Measurements from ENCODE around the gene GLCE.
"Not testable (repeated sequence)": the region's sequence is repeated elsewhere in the genome, so short reads cannot be mapped to it uniquely, and the experiment has no call there.

Gene GLCE

GRCh38 chr15:69135499-69135898 is 24.9 kb upstream of the GLCE start:
- DNase-seq (ENCODE audit: low read depth in 2 of 3, low spot score in 1 of 3): no peak

- DNase-seq (ENCODE audit: low read depth in 2 of 3, low spot score in 1 of 3): no peak
Measured at GRCh38 chr15:69138963-69139362, 21.5 kb upstream of the GLCE start.

- no peak for DNase-seq (ENCODE audit: low read depth in 2 of 3, low spot score in 1 of 3)
Measured at GRCh38 chr15:69140306-69140705, 20.1 kb upstream of the GLCE start.

- no peak for DNase-seq (ENCODE audit: low read depth in 2 of 3, low spot score in 1 of 3)
Measured at GRCh38 chr15:69141286-69141701, 19.1 kb upstream of the GLCE start.

- no peak for DNase-seq (ENCODE audit: low read depth in 2 of 3, low spot score in 1 of 3)
Measured at GRCh38 chr15:69141833-69142232, 18.6 kb upstream of the GLCE start.

- DNase-seq (ENCODE audit: low read depth in 2 of 3, low spot score in 1 of 3): no peak
Measured at GRCh38 chr15:69143756-69144436, 16.5 kb upstream of the GLCE start.

GRCh38 chr15:69144530-69144929 is 15.9 kb upstream of the GLCE start:
- no peak for DNase-seq (ENCODE audit: low read depth in 2 of 3, low spot score in 1 of 3)

GRCh38 chr15:69145149-69145693 is 15.2 kb upstream of the GLCE start:
- no peak for DNase-seq (ENCODE audit: low read depth in 2 of 3, low spot score in 1 of 3)

- no peak for DNase-seq (ENCODE audit: low read depth in 2 of 3, low spot score in 1 of 3)
Measured at GRCh38 chr15:69145694-69146492, 14.5 kb upstream of the GLCE start.

GRCh38 chr15:69146724-69147435 is 13.6 kb upstream of the GLCE start:
- DNase-seq (ENCODE audit: low read depth in 2 of 3, low spot score in 1 of 3): no peak

GRCh38 chr15:69148465-69148864 is 12.0 kb upstream of the GLCE start:
- no peak for DNase-seq (ENCODE audit: low read depth in 2 of 3, low spot score in 1 of 3)

GRCh38 chr15:69149163-69149562 is 11.3 kb upstream of the GLCE start:
- no peak for DNase-seq (ENCODE audit: low read depth in 2 of 3, low spot score in 1 of 3)

GRCh38 chr15:69149803-69150202 is 10.6 kb upstream of the GLCE start:
- no peak for DNase-seq (ENCODE audit: low read depth in 2 of 3, low spot score in 1 of 3)

GRCh38 chr15:69150336-69150735 is 10.1 kb upstream of the GLCE start:
- no peak for DNase-seq (ENCODE audit: low read depth in 2 of 3, low spot score in 1 of 3)

- no peak for DNase-seq (ENCODE audit: low read depth in 2 of 3, low spot score in 1 of 3)
Measured at GRCh38 chr15:69150841-69151240, 9.6 kb upstream of the GLCE start.

- DNase-seq (ENCODE audit: low read depth in 2 of 3, low spot score in 1 of 3): no peak
Measured at GRCh38 chr15:69153046-69153445, 7.4 kb upstream of the GLCE start.

- DNase-seq (ENCODE audit: low read depth in 2 of 3, low spot score in 1 of 3): not testable (repeated sequence)
Measured at GRCh38 chr15:69153587-69153986, 6.8 kb upstream of the GLCE start.

GRCh38 chr15:69154078-69154477 is 6.4 kb upstream of the GLCE start:
- no peak for DNase-seq (ENCODE audit: low read depth in 2 of 3, low spot score in 1 of 3)

GRCh38 chr15:69154684-69155083 is 5.8 kb upstream of the GLCE start:
- no peak for DNase-seq (ENCODE audit: low read depth in 2 of 3, low spot score in 1 of 3)

- DNase-seq (ENCODE audit: low read depth in 2 of 3, low spot score in 1 of 3): no peak
Measured at GRCh38 chr15:69156736-69157381, 3.6 kb upstream of the GLCE start.

GRCh38 chr15:69158201-69158842 is 2.1 kb upstream of the GLCE start:
- no peak for DNase-seq (ENCODE audit: low read depth in 2 of 3, low spot score in 1 of 3)
